ENCODE data around the gene PARVB.

The PARVB gene

DNA sequence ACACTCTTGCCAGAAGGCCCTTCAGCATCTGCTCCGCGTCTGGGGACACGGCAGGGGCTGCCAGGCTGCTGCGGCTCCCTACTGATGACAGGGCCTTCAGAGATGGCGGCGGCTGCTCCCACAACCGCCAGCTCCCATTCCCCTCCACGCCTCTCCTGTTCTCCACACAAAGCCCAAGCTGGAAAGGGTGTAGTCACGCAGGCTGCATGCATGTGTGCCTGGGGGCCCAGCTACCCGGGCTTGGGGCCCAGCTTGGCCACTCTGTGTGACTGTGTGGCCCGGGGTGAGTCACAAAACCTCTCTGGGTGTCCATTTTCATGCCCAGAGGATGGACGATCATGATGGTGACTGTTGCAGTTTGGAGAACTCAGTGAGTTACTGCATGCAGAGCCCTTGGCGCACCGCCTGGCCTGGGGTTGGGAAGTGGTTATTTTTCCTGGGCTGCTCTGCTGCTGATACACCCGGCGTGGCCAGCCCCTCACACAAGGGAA lies 31.7 kb upstream of the PARVB start:
- DNase-seq (ENCODE audit: low read depth), result peak; percentile 85
- no peak overlapping the region for H3K4me3 ChIP-seq (ENCODE audit: low read length)
- TF ChIP-seq, protein P1, sequence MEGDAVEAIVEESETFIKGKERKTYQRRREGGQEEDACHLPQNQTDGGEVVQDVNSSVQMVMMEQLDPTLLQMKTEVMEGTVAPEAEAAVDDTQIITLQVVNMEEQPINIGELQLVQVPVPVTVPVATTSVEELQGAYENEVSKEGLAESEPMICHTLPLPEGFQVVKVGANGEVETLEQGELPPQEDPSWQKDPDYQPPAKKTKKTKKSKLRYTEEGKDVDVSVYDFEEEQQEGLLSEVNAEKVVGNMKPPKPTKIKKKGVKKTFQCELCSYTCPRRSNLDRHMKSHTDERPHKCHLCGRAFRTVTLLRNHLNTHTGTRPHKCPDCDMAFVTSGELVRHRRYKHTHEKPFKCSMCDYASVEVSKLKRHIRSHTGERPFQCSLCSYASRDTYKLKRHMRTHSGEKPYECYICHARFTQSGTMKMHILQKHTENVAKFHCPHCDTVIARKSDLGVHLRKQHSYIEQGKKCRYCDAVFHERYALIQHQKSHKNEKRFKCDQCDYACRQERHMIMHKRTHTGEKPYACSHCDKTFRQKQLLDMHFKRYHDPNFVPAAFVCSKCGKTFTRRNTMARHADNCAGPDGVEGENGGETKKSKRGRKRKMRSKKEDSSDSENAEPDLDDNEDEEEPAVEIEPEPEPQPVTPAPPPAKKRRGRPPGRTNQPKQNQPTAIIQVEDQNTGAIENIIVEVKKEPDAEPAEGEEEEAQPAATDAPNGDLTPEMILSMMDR (conservative IDR thresholded peaks at IDR 0.05; ENCODE audit: low read length), result no peak

DNA sequence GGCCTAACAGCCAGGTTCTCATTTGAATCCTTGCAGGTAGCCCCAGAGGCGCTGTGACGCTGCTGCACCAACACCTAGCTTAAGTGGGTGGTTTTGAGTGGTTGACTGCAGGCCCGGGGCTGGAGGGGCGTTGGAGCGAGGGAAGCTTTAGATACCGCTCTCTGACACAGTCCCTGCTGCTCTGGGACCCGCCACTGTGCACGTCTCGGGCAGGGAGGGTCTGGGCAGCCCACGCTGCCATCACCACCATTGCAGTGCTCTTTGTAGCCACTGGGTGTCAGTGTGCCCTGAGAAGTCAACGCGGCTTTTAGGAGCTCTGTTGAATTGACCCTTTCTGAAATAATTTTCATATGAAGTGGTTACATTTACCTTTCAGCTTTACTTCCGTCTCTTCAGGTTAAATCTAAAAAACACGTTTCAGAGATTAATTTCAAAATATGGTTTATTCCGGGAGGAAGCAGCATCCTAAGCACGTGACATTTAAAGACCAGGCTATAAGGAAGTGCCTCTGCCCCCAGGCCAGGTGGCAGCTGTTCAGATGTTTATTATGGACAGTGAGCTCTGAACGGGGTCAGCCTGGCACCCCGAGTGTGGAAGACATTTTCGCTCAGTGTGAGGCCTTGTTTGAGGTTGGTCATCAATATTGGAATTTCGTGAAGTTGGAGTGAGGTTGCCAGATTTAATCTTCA lies 30.9 kb upstream of the PARVB start:
- peak; percentile 58 for DNase-seq (ENCODE audit: low read depth)
- H3K4me3 ChIP-seq (ENCODE audit: low read length), result no peak overlapping the region
- TF ChIP-seq, protein P1 (conservative IDR thresholded peaks at IDR 0.05; ENCODE audit: low read length), result peak; percentile 97

DNA sequence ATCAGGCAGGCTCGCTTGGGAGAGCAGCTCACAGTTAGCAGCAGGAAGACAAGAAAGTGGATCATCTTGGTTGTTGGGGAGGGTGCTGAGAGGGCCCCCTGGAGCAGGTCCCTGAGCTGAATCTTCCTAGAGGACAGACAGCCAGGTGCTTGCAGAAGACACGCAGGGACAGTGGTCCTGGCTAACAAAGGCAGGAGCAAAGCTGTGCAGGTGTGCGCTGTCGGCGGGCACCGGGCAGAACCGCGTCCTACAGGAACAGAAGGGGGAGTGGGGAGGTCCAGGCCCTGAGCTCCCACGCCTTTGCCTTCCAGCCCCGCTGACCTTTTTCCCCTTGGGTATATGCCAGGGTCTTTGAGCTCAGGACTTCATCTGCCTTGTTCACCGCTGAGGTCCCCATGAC lies 30.1 kb upstream of the PARVB start:
- H3K4me3 ChIP-seq (ENCODE audit: low read length), result no peak overlapping the region
- TF ChIP-seq, protein P1 (conservative IDR thresholded peaks at IDR 0.05; ENCODE audit: low read length), result no peak
- DNase-seq (ENCODE audit: low read depth), result no peak

DNA sequence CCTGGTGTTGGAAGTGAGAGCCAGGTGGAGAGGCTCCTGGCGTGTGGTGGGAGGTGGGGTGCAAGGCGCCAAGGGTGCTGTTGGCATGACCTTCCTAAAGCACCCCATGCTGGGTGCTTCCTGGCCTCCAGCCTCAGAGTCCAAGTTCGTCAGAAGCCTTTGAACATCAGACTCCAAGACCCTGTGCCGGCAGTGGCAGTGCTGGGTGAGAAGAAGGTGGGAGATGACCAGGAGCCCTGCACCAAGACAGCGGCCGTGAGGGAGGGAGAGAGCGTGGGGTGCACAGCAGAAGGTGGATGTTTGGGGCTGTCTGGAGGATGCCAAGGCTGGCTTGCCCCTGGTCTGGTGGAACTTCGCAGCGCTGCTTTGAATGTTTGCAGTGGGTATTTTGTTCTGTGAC lies 29.7 kb upstream of the PARVB start:
- no peak for DNase-seq (ENCODE audit: low read depth)
- no peak overlapping the region for H3K4me3 ChIP-seq (ENCODE audit: low read length)
- TF ChIP-seq, protein P1 (conservative IDR thresholded peaks at IDR 0.05; ENCODE audit: low read length), result no peak

DNA sequence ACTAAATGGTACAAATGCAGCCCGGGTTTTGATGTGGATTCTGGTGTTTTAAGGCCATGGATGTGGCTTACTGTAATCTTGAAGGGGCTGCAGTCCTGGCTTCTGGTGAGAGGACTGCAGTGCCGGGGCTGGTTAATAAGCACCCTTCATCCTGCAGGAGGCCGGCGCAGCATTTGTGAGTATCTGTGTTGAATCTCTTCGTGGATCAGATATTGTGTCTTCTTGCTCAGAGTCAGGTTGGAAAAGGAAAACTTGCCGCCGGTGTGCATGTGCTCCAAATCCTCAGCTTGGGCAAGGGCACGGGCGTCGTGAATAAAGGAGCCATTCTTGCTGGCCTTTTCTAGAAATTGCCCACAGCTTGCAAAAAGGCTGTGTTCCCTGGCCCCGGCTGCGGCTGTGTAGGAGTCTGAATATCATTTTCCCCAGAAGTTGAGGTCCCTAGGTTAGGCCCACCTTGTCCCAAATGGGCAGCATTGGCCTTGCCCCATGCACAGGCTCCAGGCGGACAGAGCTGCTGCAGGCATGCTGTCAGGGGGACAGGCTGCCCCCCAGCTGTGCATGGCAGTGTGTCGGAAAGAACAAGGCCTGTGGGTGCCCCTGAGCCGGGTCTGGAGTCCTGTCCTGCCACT lies 28.9 kb upstream of the PARVB start:
- DNase-seq (ENCODE audit: low read depth), result no peak
- H3K4me3 ChIP-seq (ENCODE audit: low read length), result no peak overlapping the region
- TF ChIP-seq, protein P1 (conservative IDR thresholded peaks at IDR 0.05; ENCODE audit: low read length), result no peak

DNA sequence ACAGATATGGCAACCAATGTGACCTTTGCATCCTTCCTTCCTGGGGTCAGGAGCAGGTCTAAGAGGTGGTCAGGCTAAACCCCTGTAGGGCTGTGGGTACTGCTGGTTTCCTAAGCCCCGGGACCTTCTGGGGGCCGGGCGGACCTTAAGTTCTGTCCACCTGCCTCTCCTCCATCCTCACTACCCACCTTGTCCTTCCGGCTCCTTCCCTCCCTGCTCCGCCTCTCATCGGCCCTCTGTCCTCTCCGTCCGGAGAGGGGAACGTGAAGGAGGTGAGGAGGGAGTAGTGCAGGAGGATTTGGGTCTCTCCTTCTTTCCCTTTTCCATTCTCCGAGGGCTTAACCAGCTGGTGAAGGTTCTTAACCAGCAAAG lies 28.3 kb upstream of the PARVB start:
- DNase-seq (ENCODE audit: low read depth), result no peak
- H3K4me3 ChIP-seq (ENCODE audit: low read length), result no peak overlapping the region
- TF ChIP-seq, protein P1 (conservative IDR thresholded peaks at IDR 0.05; ENCODE audit: low read length), result no peak
